Measurements from ENCODE around the gene TCTN1.

DNA sequence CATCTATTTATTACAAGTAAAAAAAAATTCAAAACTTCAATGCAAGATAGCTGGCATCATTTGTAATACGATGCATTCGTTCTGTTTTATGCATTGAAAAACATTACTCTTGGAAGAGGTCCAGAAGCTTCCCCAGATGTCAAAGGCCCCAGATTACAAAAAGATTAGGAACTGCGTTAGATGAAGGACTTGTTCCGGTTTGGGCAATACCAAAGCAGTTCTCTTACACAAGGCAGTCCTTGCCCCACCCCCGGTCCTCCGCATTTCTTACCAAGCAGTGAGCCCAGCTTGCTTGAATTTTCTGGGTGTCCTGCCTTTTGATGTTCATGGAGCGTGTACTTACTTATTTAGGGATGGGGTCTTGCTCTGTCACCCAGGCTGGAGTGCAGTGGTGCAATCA lies 79.8 kb downstream of the TCTN1 start:
- no peak for TF ChIP-seq CTCF (IDR thresholded peaks at IDR 0.05)
- TF ChIP-seq POLR2A (IDR thresholded peaks at IDR 0.05) = no peak
